ENCODE measurements around the gene CEP70.
"Not testable (repeated sequence)": the region's sequence is repeated elsewhere in the genome, so short reads cannot be mapped to it uniquely, and the experiment has no call there.

The CEP70 gene

GRCh38 chr3:138457863-138458735 lies 136.0 kb downstream of the CEP70 start:
- DNase-seq (ENCODE audit: low read depth in 1 of 2, low spot score in 1 of 2), result no peak
- no peak for TF ChIP-seq GABPA (IDR thresholded peaks at IDR 0.05; ENCODE audit: low read depth)
- TF ChIP-seq SPI1 (IDR thresholded peaks at IDR 0.05; ENCODE audit: borderline replicate concordance, low read depth), result no peak
- no peak for TF ChIP-seq POLR2AphosphoS5 (IDR thresholded peaks at IDR 0.05; ENCODE audit: low read depth)
- TF ChIP-seq CTCF (IDR thresholded peaks at IDR 0.05; ENCODE audit: insufficient read depth, low read length), result no peak
- TF ChIP-seq REST (IDR thresholded peaks at IDR 0.05; ENCODE audit: insufficient replicate concordance, low read depth), result no peak
- H3K27ac ChIP-seq (replicated peaks), result no peak overlapping the region
- no peaks in the 10 kb centered on the region for H3K27me3 ChIP-seq (ENCODE audit: insufficient read depth, poor library complexity, severe bottlenecking)
- no peak overlapping the region for H3K4me3 ChIP-seq (replicated peaks; ENCODE audit: insufficient read depth, low read length)

GRCh38 chr3:138456961-138457862 lies 136.8 kb downstream of the CEP70 start:
- Histone ChIP-seq H3K27me3 (ENCODE audit: insufficient read depth, poor library complexity, severe bottlenecking) (no peaks in the 10 kb centered on the region), H3K27ac (replicated peaks) (no peak overlapping the region), H3K4me3 (replicated peaks; ENCODE audit: insufficient read depth, low read length) (no peak overlapping the region)
- no peak for DNase-seq (ENCODE audit: low read depth in 1 of 2, low spot score in 1 of 2)
- TF ChIP-seq CTCF (IDR thresholded peaks at IDR 0.05; ENCODE audit: insufficient read depth, low read length), result no peak
- no peak for TF ChIP-seq POLR2AphosphoS5 (IDR thresholded peaks at IDR 0.05; ENCODE audit: low read depth)

- H3K27me3 ChIP-seq (ENCODE audit: insufficient read depth, poor library complexity, severe bottlenecking), result no peaks in the 10 kb centered on the region
- no peak overlapping the region for H3K27ac ChIP-seq (replicated peaks)
- H3K4me3 ChIP-seq (replicated peaks; ENCODE audit: insufficient read depth, low read length), result no peak overlapping the region
- DNase-seq (ENCODE audit: low read depth in 1 of 2, low spot score in 1 of 2), result no peak
- TF ChIP-seq CTCF (IDR thresholded peaks at IDR 0.05; ENCODE audit: insufficient read depth, low read length) (no peak), GABPA (IDR thresholded peaks at IDR 0.05; ENCODE audit: low read depth) (no peak)
These were observed 138.0 kb downstream of the CEP70 start for GRCh38 chr3:138455801-138456716.

GRCh38 chr3:138453940-138454339 lies 140.1 kb downstream of the CEP70 start:
- DNase-seq (ENCODE audit: low read depth in 1 of 2, low spot score in 1 of 2); H3K27me3 ChIP-seq (ENCODE audit: insufficient read depth, poor library complexity, severe bottlenecking); H3K4me3 ChIP-seq (replicated peaks; ENCODE audit: insufficient read depth, low read length); H3K27ac ChIP-seq (replicated peaks): not testable (repeated sequence)
